ENCODE measurements around the gene KRT17. TPM values are rescaled to one million over a fixed set of nuclear protein-coding genes. Genes with fewer than 3 reads are reported as not detected.

The KRT17 gene
- 223 TPM for total RNA-seq

- DNase-seq (ENCODE audit: low spot score) = peak; percentile 74
Observed at GRCh38 chr17:41624208-41625101, at the start of gene KRT17. Gene KRT17 (minus strand): TSS chr17:41624575. CDS start chr17:41624509, 66 bp downstream.

- DNase-seq (ENCODE audit: low spot score) = no peak
Observed at GRCh38 chr17:41672153-41672552, 47.8 kb upstream of the KRT17 start.

- no peak for DNase-seq (ENCODE audit: low spot score)
Observed at GRCh38 chr17:41667280-41668041, 43.1 kb upstream of the KRT17 start.

- DNase-seq (ENCODE audit: low spot score) = peak; percentile 91
Observed at GRCh38 chr17:41666708-41667279, 42.4 kb upstream of the KRT17 start.

- no peak for DNase-seq (ENCODE audit: low spot score)
Observed at GRCh38 chr17:41666237-41666641, 41.9 kb upstream of the KRT17 start.

- DNase-seq (ENCODE audit: low spot score) = peak; percentile 93
Observed at GRCh38 chr17:41665566-41666236, 41.3 kb upstream of the KRT17 start.

- DNase-seq (ENCODE audit: low spot score) = no peak
Observed at GRCh38 chr17:41664587-41665565, 40.5 kb upstream of the KRT17 start.

- DNase-seq (ENCODE audit: low spot score) = no peak
Observed at GRCh38 chr17:41664172-41664457, 39.7 kb upstream of the KRT17 start.

- DNase-seq (ENCODE audit: low spot score) = no peak
Observed at GRCh38 chr17:41663451-41664171, 39.2 kb upstream of the KRT17 start.

- DNase-seq (ENCODE audit: low spot score) = no peak
Observed at GRCh38 chr17:41660221-41660711, 35.9 kb upstream of the KRT17 start.

GRCh38 chr17:41659427-41660212 lies 35.2 kb upstream of the KRT17 start:
- no peak for DNase-seq (ENCODE audit: low spot score)

- no peak for DNase-seq (ENCODE audit: low spot score)
Observed at GRCh38 chr17:41658846-41659245, 34.5 kb upstream of the KRT17 start.

- DNase-seq (ENCODE audit: low spot score) = no peak
Observed at GRCh38 chr17:41657936-41658335, 33.6 kb upstream of the KRT17 start.

- DNase-seq (ENCODE audit: low spot score) = no peak
Observed at GRCh38 chr17:41657176-41657754, 32.9 kb upstream of the KRT17 start.

GRCh38 chr17:41656249-41657023 lies 32.1 kb upstream of the KRT17 start:
- no peak for DNase-seq (ENCODE audit: low spot score)

- peak; percentile 94 for DNase-seq (ENCODE audit: low spot score)
Observed at GRCh38 chr17:41655611-41656111, 31.3 kb upstream of the KRT17 start.

- no peak for DNase-seq (ENCODE audit: low spot score)
Observed at GRCh38 chr17:41654678-41655607, 30.6 kb upstream of the KRT17 start.
